Effector memory CD8-positive, alpha-beta T cell (primary cell): ENCODE measurements around the gene PLCXD3.

Experiments
- ATAC-seq: fragments of 150-1000 bp; cut with Tn5 transposase; replicated peaks from 2 replicates; pipeline ENCODE4 v1.10.0; 2021; ENCODE audit warnings: mild to moderate bottlenecking, moderate library complexity
- DNase-seq, 3 experiments: peaks; one replicate each; pipeline ENCODE4 v3.0.0; 2021
- H3K27ac Mint-ChIP-seq, 2 donors: one replicate each; pipeline ENCODE4 v1.8.0; 2022; ENCODE audit warnings: mild to moderate bottlenecking in 2 of 2, mixed read lengths in 2 of 2, moderate library complexity in 2 of 2
- H3K27me3 Mint-ChIP-seq, 2 donors: one replicate each; pipeline ENCODE4 v1.8.0; 2022; ENCODE audit warnings: mixed read lengths in 2 of 2
- H3K36me3 Mint-ChIP-seq: one replicate; pipeline ENCODE4 v1.8.0; 2022; ENCODE audit warnings: mild to moderate bottlenecking, moderate library complexity, mixed read lengths; ENCODE audit not compliant: insufficient read depth
- H3K4me1 Mint-ChIP-seq, 2 donors: one replicate each; pipeline ENCODE4 v1.8.0; 2022; ENCODE audit warnings: low read depth in 2 of 2, mixed read lengths in 2 of 2
- H3K4me3 Mint-ChIP-seq, 2 donors: one replicate each; pipeline ENCODE4 v1.8.0; 2022; ENCODE audit warnings: mild to moderate bottlenecking in 2 of 2, mixed read lengths in 2 of 2, moderate library complexity in 2 of 2
- H3K9me3 Mint-ChIP-seq, 2 donors: one replicate each; pipeline ENCODE4 v1.8.0; 2022; ENCODE audit warnings: mixed read lengths in 2 of 2

PLCXD3 gene

GRCh38 chr5:41399839-41400238 is 110.6 kb downstream of the PLCXD3 start:
- DNase-seq = no peak
- no peaks in the 10 kb centered on the region for H3K4me1 Mint-ChIP-seq
- no peak overlapping the region for H3K27ac Mint-ChIP-seq
- no peak for ATAC-seq
- no peaks in the 10 kb centered on the region for H3K27me3 Mint-ChIP-seq
- no peak overlapping the region for H3K4me3 Mint-ChIP-seq
- H3K9me3 Mint-ChIP-seq = peaks cover 3 to 12% of the 10 kb centered on the region in 2 donors
- H3K36me3 Mint-ChIP-seq = peaks cover 3% of the 10 kb centered on the region

- no peak overlapping the region for H3K27ac Mint-ChIP-seq
- H3K36me3 Mint-ChIP-seq = no peaks in the 10 kb centered on the region
- H3K4me1 Mint-ChIP-seq = no peaks in the 10 kb centered on the region
- DNase-seq (no peak), ATAC-seq (no peak)
- H3K9me3 Mint-ChIP-seq = peaks cover 3 to 7% of the 10 kb centered on the region in 2 donors
- no peak overlapping the region for H3K4me3 Mint-ChIP-seq
- no peaks in the 10 kb centered on the region for H3K27me3 Mint-ChIP-seq
Measured at GRCh38 chr5:41392016-41392415, 118.4 kb downstream of the PLCXD3 start.

- Mint-ChIP-seq H3K27ac (no peak overlapping the region), H3K4me1 (no peaks in the 10 kb centered on the region), H3K36me3 (no peaks in the 10 kb centered on the region), H3K9me3 (peaks cover 0 to 7% of the 10 kb centered on the region in 2 donors), H3K27me3 (no peaks in the 10 kb centered on the region), H3K4me3 (no peak overlapping the region)
- DNase-seq = no peak
- no peak for ATAC-seq
Measured at GRCh38 chr5:41374631-41375030, 135.8 kb downstream of the PLCXD3 start.

GRCh38 chr5:41373230-41373629 is 137.2 kb downstream of the PLCXD3 start:
- Mint-ChIP-seq H3K4me1 (no peaks in the 10 kb centered on the region), H3K36me3 (no peaks in the 10 kb centered on the region), H3K9me3 (peaks cover 0 to 7% of the 10 kb centered on the region in 2 donors), H3K27me3 (no peaks in the 10 kb centered on the region), H3K27ac (no peak overlapping the region), H3K4me3 (no peak overlapping the region)
- DNase-seq = no peak
- no peak for ATAC-seq

GRCh38 chr5:41371738-41372137 is 138.7 kb downstream of the PLCXD3 start:
- Mint-ChIP-seq H3K4me1 (no peaks in the 10 kb centered on the region), H3K27ac (no peak overlapping the region), H3K9me3 (peaks cover 0 to 8% of the 10 kb centered on the region in 2 donors), H3K36me3 (no peaks in the 10 kb centered on the region), H3K27me3 (no peaks in the 10 kb centered on the region), H3K4me3 (no peak overlapping the region)
- DNase-seq = no peak
- ATAC-seq = no peak

GRCh38 chr5:41370482-41370881 is 139.9 kb downstream of the PLCXD3 start:
- no peaks in the 10 kb centered on the region for H3K36me3 Mint-ChIP-seq
- no peak overlapping the region for H3K27ac Mint-ChIP-seq

GRCh38 chr5:41369799-41370198 is 140.6 kb downstream of the PLCXD3 start:
- no peaks in the 10 kb centered on the region for H3K27me3 Mint-ChIP-seq
- H3K36me3 Mint-ChIP-seq = no peaks in the 10 kb centered on the region
- H3K4me1 Mint-ChIP-seq = no peaks in the 10 kb centered on the region
- DNase-seq (no peak), ATAC-seq (no peak)
- no peak overlapping the region for H3K4me3 Mint-ChIP-seq
- no peak overlapping the region for H3K27ac Mint-ChIP-seq
- peaks cover 0 to 5% of the 10 kb centered on the region in 2 donors for H3K9me3 Mint-ChIP-seq

More at GRCh38 chr5:41370482-41370881, 139.9 kb downstream of the PLCXD3 start:
- ATAC-seq (no peak), DNase-seq (no peak)
- Mint-ChIP-seq H3K27me3 (no peaks in the 10 kb centered on the region), H3K9me3 (peaks cover 0 to 5% of the 10 kb centered on the region in 2 donors), H3K4me3 (no peak overlapping the region), H3K4me1 (no peaks in the 10 kb centered on the region)

- Mint-ChIP-seq H3K27ac (no peak overlapping the region), H3K36me3 (no peaks in the 10 kb centered on the region), H3K4me3 (no peak overlapping the region), H3K4me1 (no peaks in the 10 kb centered on the region), H3K27me3 (no peaks in the 10 kb centered on the region), H3K9me3 (peaks cover 0 to 1% of the 10 kb centered on the region in 2 donors)
- no peak for DNase-seq
- no peak for ATAC-seq
Measured at GRCh38 chr5:41368158-41368557, 142.2 kb downstream of the PLCXD3 start.

- Mint-ChIP-seq H3K36me3 (no peaks in the 10 kb centered on the region), H3K27me3 (no peaks in the 10 kb centered on the region), H3K9me3 (peaks cover 0 to 1% of the 10 kb centered on the region in 2 donors), H3K4me3 (no peak overlapping the region), H3K4me1 (no peaks in the 10 kb centered on the region), H3K27ac (no peak overlapping the region)
- ATAC-seq = no peak
- no peak for DNase-seq
Measured at GRCh38 chr5:41365369-41365768, 145.0 kb downstream of the PLCXD3 start.

GRCh38 chr5:41364346-41364745 is 146.1 kb downstream of the PLCXD3 start:
- Mint-ChIP-seq H3K9me3 (peaks cover 0 to 1% of the 10 kb centered on the region in 2 donors), H3K4me1 (no peaks in the 10 kb centered on the region), H3K27me3 (no peaks in the 10 kb centered on the region), H3K4me3 (no peak overlapping the region), H3K27ac (no peak overlapping the region), H3K36me3 (no peaks in the 10 kb centered on the region)
- ATAC-seq (no peak), DNase-seq (no peak)

GRCh38 chr5:41363343-41363986 is 146.9 kb downstream of the PLCXD3 start:
- ATAC-seq = no peak
- no peaks in the 10 kb centered on the region for H3K4me1 Mint-ChIP-seq
- H3K9me3 Mint-ChIP-seq = peaks cover 0 to 1% of the 10 kb centered on the region in 2 donors
- H3K27me3 Mint-ChIP-seq = no peaks in the 10 kb centered on the region
- no peaks in the 10 kb centered on the region for H3K36me3 Mint-ChIP-seq
- H3K27ac Mint-ChIP-seq = no peak overlapping the region
- no peak overlapping the region for H3K4me3 Mint-ChIP-seq
- no peak for DNase-seq

- Mint-ChIP-seq H3K4me1 (no peaks in the 10 kb centered on the region), H3K27ac (no peak overlapping the region), H3K36me3 (no peaks in the 10 kb centered on the region), H3K9me3 (peaks cover 0 to 6% of the 10 kb centered on the region in 2 donors), H3K27me3 (no peaks in the 10 kb centered on the region), H3K4me3 (no peak overlapping the region)
- DNase-seq (no peak), ATAC-seq (no peak)
Measured at GRCh38 chr5:41356786-41357185, 153.6 kb downstream of the PLCXD3 start.

- Mint-ChIP-seq H3K36me3 (no peaks in the 10 kb centered on the region), H3K4me3 (no peak overlapping the region), H3K27ac (no peak overlapping the region), H3K9me3 (peaks cover 0 to 10% of the 10 kb centered on the region in 2 donors), H3K4me1 (no peaks in the 10 kb centered on the region), H3K27me3 (peaks cover 0 to 6% of the 10 kb centered on the region in 2 donors)
- ATAC-seq (no peak), DNase-seq (no peak)
Measured at GRCh38 chr5:41349846-41350245, 160.6 kb downstream of the PLCXD3 start.

GRCh38 chr5:41347569-41347968 is 162.8 kb downstream of the PLCXD3 start:
- no peak overlapping the region for H3K4me3 Mint-ChIP-seq
- H3K9me3 Mint-ChIP-seq = peaks cover 0 to 4% of the 10 kb centered on the region in 2 donors

More at GRCh38 chr5:41347569-41347968, 162.8 kb downstream of the PLCXD3 start:
- ATAC-seq = no peak
- Mint-ChIP-seq H3K27ac (no peak overlapping the region), H3K27me3 (peaks cover 0 to 6% of the 10 kb centered on the region in 2 donors), H3K36me3 (no peaks in the 10 kb centered on the region), H3K4me1 (no peaks in the 10 kb centered on the region)
- no peak for DNase-seq
